Fibroblast of lung (primary cell): ENCODE results near the gene CD84.
"Not testable (repeated sequence)": the region's sequence is repeated elsewhere in the genome, so short reads cannot be mapped to it uniquely, and the experiment has no call there.

ENCODE experiments used
- CTCF ChIP-seq, 2 donors: IDR thresholded peaks in 1 of 2; conservative IDR thresholded peaks in 1 of 2; 1 replicate in 1 of 2; 2 replicates in 1 of 2; pipeline ENCODE4 v1.5.1; 2011 to 2012; ENCODE audit warnings: low read length in 2 of 2, control low read depth in 1 of 2, inconsistent platforms in 1 of 2, low read depth in 1 of 2, mild to moderate bottlenecking in 1 of 2
- EZH2 ChIP-seq: IDR thresholded peaks from 2 replicates; pipeline ENCODE4 v1.5.1; 2012; ENCODE audit warnings: low read length, control low read depth, mild to moderate bottlenecking; ENCODE audit errors: missing control alignments

GRCh38 chr1:160563230-160563629 is 16.1 kb downstream of the CD84 start:
- TF ChIP-seq CTCF (conservative IDR thresholded peaks at IDR 0.05 in 1 of 2, IDR thresholded peaks at IDR 0.05 in 1 of 2; ENCODE audit: low read depth in 1 of 2, low read length in 2 of 2); EZH2: not testable (repeated sequence)
